Activated CD8-positive, alpha-beta memory T cell treated with anti-CD3 and anti-CD28 coated beads for 24 hours (primary cell): ENCODE measurements around the gene DISP3.

ENCODE experiments used
- DNase-seq: peaks from one replicate; pipeline ENCODE4 v3.0.0-alpha.2; 2020

The DISP3 gene

GRCh38 chr1:11516961-11517635 is 38.1 kb downstream of the DISP3 start:
- no peak for DNase-seq

- no peak for DNase-seq
Measured at GRCh38 chr1:11518016-11518701, 39.2 kb downstream of the DISP3 start.

GRCh38 chr1:11518791-11519628 is 40.1 kb downstream of the DISP3 start:
- no peak for DNase-seq

GRCh38 chr1:11519629-11520031 is 40.7 kb downstream of the DISP3 start:
- DNase-seq, result no peak

GRCh38 chr1:11520531-11521233 is 41.7 kb downstream of the DISP3 start:
- no peak for DNase-seq

GRCh38 chr1:11521582-11522399 is 42.8 kb downstream of the DISP3 start:
- no peak for DNase-seq

GRCh38 chr1:11522400-11523235 is 43.7 kb downstream of the DISP3 start:
- DNase-seq, result no peak

GRCh38 chr1:11523261-11523660 is 44.3 kb downstream of the DISP3 start:
- no peak for DNase-seq

- DNase-seq, result no peak
Measured at GRCh38 chr1:11523746-11524464, 45.0 kb downstream of the DISP3 start.

- DNase-seq, result no peak
Measured at GRCh38 chr1:11524465-11525150, 45.7 kb downstream of the DISP3 start.

- no peak for DNase-seq
Measured at GRCh38 chr1:11525151-11525505, 46.2 kb downstream of the DISP3 start.

GRCh38 chr1:11525516-11525915 is 46.6 kb downstream of the DISP3 start:
- no peak for DNase-seq

GRCh38 chr1:11526071-11526895 is 47.3 kb downstream of the DISP3 start:
- DNase-seq, result no peak

GRCh38 chr1:11527541-11528452 is 48.8 kb downstream of the DISP3 start:
- DNase-seq, result no peak

- no peak for DNase-seq
Measured at GRCh38 chr1:11528611-11529261, 49.8 kb downstream of the DISP3 start.

GRCh38 chr1:11529330-11529729 is 50.4 kb downstream of the DISP3 start:
- DNase-seq, result no peak
